ENCODE data around the gene GAR1. TPM values are rescaled to one million over a fixed set of nuclear protein-coding genes. Genes with fewer than 3 reads are reported as not detected.
A peak's percentile ranks its signal among the peaks of the same experiment; 100 is the strongest.

The GAR1 gene
- total RNA-seq, 2 donors from 2014 or later, result 3.2 to 7.5 TPM

GRCh38 chr4:109818268-109818667 lies 2.7 kb downstream of the GAR1 start:
- intact Hi-C loops (cut with DNase I), result loop anchor here (5.0 kb wide), 2 partner anchors 116 to 386 kb away; partner anchors contain the start of genes CASP6 and SEC24B
- WGBS, result 98% methylated on average over 4 of the region's 4 CpGs
- no peak overlapping the region for H3K27ac ChIP-seq

GRCh38 chr4:109820563-109820962 lies 5.0 kb downstream of the GAR1 start:
- intact Hi-C loops (cut with DNase I), result no loop called here
- Histone ChIP-seq H3K36me3 (peaks cover 0 to 3% of the 10 kb centered on the region in 2 donors), H3K9me3 (no peaks in the 10 kb centered on the region), H3K27me3 (replicated peaks; ENCODE audit: insufficient read depth) (no peaks in the 10 kb centered on the region), H3K27ac (no peak overlapping the region), H3K4me1 (replicated peaks) (peaks cover 7% of the 10 kb centered on the region), H3K4me3 (no peak overlapping the region)
- DNase-seq (ENCODE audit: low spot score), result peak; percentile 8
- 32% methylated on average over 2 of the region's 2 CpGs for WGBS
- no peak for TF ChIP-seq POLR2AphosphoS5 (IDR thresholded peaks at IDR 0.05)
- TF ChIP-seq POLR2A (IDR thresholded peaks at IDR 0.05), result no peak
- no peak for TF ChIP-seq CTCF (IDR thresholded peaks at IDR 0.05)

More at GRCh38 chr4:109818268-109818667, 2.7 kb downstream of the GAR1 start:
- no peak for DNase-seq (ENCODE audit: low spot score)
- Histone ChIP-seq H3K9me3 (no peaks in the 10 kb centered on the region), H3K36me3 (peaks cover 0 to 3% of the 10 kb centered on the region in 2 donors), H3K4me3 (no peak overlapping the region), H3K4me1 (replicated peaks) (peaks cover 7% of the 10 kb centered on the region), H3K27me3 (replicated peaks; ENCODE audit: insufficient read depth) (no peaks in the 10 kb centered on the region)
- TF ChIP-seq POLR2AphosphoS5 (IDR thresholded peaks at IDR 0.05) (no peak), POLR2A (IDR thresholded peaks at IDR 0.05) (no peak), CTCF (IDR thresholded peaks at IDR 0.05) (no peak)

- WGBS, result 61% methylated on average over 2 of the region's 2 CpGs
- Histone ChIP-seq H3K4me1 (replicated peaks) (peaks cover 6% of the 10 kb centered on the region), H3K4me3 (no peak overlapping the region), H3K27ac (no peak overlapping the region), H3K36me3 (peaks cover 0 to 3% of the 10 kb centered on the region in 2 donors), H3K9me3 (no peaks in the 10 kb centered on the region), H3K27me3 (replicated peaks; ENCODE audit: insufficient read depth) (no peaks in the 10 kb centered on the region)
- intact Hi-C loops (cut with DNase I), result no loop called here
- DNase-seq (ENCODE audit: low spot score), result no peak
- no peak for TF ChIP-seq CTCF (IDR thresholded peaks at IDR 0.05)
- TF ChIP-seq POLR2AphosphoS5 (IDR thresholded peaks at IDR 0.05), result no peak
- TF ChIP-seq POLR2A (IDR thresholded peaks at IDR 0.05), result no peak
These were observed 5.6 kb downstream of the GAR1 start for GRCh38 chr4:109821185-109821584.

GRCh38 chr4:109826719-109827118 lies 11.2 kb downstream of the GAR1 start:
- Histone ChIP-seq H3K4me1 (replicated peaks) (no peaks in the 10 kb centered on the region), H3K27ac (no peak overlapping the region), H3K36me3 (no peaks in the 10 kb centered on the region), H3K4me3 (no peak overlapping the region), H3K27me3 (replicated peaks; ENCODE audit: insufficient read depth) (no peaks in the 10 kb centered on the region), H3K9me3 (no peaks in the 10 kb centered on the region)
- intact Hi-C loops (cut with DNase I), result no loop called here
- TF ChIP-seq POLR2AphosphoS5 (IDR thresholded peaks at IDR 0.05) (no peak), CTCF (IDR thresholded peaks at IDR 0.05) (peak in 3 of 4 experiments; percentile 28 to 60 (median 57)), POLR2A (IDR thresholded peaks at IDR 0.05) (no peak)
- no peak for DNase-seq (ENCODE audit: low spot score)

GRCh38 chr4:109827672-109828071 lies 12.1 kb downstream of the GAR1 start, which contains the start of gene RRH:
Gene RRH (plus strand): TSS chr4:109827972. CDS start chr4:109828028, 56 bp downstream.
- no peaks in the 10 kb centered on the region for H3K4me1 ChIP-seq (replicated peaks)
- intact Hi-C loops (cut with DNase I), result no loop called here
- no peak within 1 kb of the TSS for H3K27ac ChIP-seq
- no peaks in the 10 kb centered on the region for H3K36me3 ChIP-seq
- H3K27me3 ChIP-seq (replicated peaks; ENCODE audit: insufficient read depth), result no peaks in the 10 kb centered on the region
- no peak for TF ChIP-seq POLR2A (IDR thresholded peaks at IDR 0.05)
- TF ChIP-seq POLR2AphosphoS5 (IDR thresholded peaks at IDR 0.05), result no peak
- no peak for DNase-seq (ENCODE audit: low spot score)
- no peaks in the 10 kb centered on the region for H3K9me3 ChIP-seq
- 87% methylated on average over 2 of the region's 2 CpGs for WGBS
- H3K4me3 ChIP-seq, result no peak within 1 kb of the TSS

Measured in prostate gland (tissue), 2 donors.